Glomerular visceral epithelial cell (primary cell): Measurements from ENCODE around the gene HMGN1.
A peak's percentile ranks its signal among the peaks of the same experiment; 100 is the strongest.
"Not testable (repeated sequence)": the region's sequence is repeated elsewhere in the genome, so short reads cannot be mapped to it uniquely, and the experiment has no call there.

Source experiments
- DNase-seq: peaks from one replicate; pipeline ENCODE4 v3.0.0-alpha.2; 2016; ENCODE audit errors: extremely low spot score

The HMGN1 gene, protein sequence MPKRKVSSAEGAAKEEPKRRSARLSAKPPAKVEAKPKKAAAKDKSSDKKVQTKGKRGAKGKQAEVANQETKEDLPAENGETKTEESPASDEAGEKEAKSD

GRCh38 chr21:39348355-39349210 lies at the start of gene HMGN1:
Gene HMGN1, minus strand, starts transcription at chr21:39349088. Its CDS starts 171 bp downstream, at chr21:39348917.
- peak; percentile 74 for DNase-seq

DNA sequence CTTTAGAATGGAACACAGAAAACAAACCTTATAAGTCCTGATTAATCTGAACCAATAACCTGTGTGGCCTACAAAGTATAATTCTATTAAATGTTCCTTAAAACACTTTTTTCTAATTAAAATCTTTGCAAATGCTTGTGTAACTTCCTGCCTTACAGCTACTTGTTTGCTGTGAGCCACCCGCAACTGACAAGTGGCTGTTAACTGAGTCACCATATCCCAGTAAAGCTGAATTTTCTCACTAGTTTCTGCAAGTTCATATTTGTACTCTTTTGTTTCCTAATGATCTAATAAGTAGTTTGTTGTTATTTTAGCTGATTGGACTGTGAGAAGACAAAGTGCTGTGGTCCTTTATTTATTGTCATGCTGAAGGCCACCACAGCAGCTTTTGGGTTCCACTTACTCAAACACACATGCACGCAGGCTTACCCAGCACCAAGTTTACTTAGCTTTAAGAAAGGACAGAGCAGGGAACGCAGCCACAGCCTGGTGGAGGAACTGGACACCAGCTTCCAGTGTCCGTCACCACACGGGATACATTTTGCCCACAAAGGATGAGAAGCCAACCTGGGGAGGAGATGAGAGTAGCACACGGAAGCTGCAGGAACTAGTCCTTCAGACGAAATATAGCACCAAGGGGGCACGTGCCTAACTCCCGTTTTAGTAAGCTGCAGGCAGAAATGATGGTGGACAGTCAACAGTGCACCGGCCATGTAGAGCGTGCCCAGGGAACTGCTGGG lies 48.9 kb upstream of the HMGN1 start:
- no peak for DNase-seq

GRCh38 chr21:39392981-39393380 lies 44.1 kb upstream of the HMGN1 start:
- DNase-seq, result peak; percentile 60

DNA sequence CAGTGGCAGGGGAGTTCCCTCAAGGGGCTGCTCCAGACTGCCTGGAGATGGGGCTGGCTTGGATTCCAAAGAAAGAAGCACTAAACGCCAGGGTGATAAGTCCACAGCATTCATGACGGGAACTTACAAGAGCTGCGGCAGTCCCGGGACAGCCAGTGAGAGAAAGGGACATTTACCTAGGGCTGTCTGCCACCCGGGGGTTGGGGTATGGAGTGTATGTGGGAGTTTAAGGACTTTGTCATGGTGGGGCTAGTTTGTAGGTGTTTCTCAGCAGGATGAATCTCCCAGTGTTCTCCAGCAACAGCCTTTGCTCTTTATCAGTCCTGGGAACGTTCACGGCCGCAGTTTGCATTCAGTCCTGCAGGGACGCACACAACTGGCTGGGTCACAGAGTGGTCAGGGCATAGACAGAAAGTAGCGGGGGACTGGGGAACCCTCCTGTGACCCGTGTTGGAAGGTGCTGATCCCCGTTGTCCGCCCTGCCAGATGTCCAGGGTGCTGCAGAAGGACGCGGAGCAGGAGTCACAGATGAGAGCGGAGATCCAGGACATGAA lies 41.4 kb upstream of the HMGN1 start:
- DNase-seq, result no peak

- DNase-seq, result no peak
Observed at GRCh38 chr21:39388811-39389155, 39.9 kb upstream of the HMGN1 start.

DNA sequence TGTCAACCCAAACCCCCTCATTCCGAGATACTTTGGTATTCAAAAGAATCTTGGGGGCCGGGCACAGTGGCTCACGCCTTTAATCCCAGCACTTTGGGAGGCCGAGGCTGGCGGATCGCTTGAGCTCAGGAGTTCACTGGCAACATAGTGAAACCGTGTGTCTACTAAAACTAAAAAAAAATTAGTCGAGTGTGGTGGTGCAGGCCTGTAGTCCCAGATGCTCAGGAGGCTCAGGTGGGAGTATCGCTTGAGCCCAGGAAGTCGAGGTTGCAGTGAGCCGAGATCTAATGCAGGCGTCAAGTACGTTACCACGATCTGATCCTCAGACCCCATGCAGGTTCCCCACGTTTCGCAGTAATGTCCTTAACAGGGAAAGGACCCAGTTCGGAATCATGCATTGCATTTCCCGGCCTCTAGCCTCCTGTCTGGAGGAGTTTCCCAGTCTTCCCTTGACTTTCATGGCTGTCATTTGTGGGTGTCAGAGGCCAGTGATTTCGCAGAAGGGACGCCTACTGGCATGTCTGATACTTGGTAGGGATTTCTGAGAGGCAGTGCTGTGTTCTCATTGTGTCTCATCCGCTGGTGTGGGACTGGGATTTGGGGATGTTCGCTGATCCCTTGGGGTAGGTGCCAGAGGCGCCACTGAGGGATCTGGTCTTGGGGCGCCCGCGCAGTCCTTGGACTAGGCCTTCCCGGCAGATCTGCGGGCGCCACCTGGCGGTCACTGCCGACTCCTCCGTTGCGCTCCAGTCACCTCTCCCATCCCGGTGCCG lies 39.3 kb upstream of the HMGN1 start:
- DNase-seq, result peak; percentile 85

DNA sequence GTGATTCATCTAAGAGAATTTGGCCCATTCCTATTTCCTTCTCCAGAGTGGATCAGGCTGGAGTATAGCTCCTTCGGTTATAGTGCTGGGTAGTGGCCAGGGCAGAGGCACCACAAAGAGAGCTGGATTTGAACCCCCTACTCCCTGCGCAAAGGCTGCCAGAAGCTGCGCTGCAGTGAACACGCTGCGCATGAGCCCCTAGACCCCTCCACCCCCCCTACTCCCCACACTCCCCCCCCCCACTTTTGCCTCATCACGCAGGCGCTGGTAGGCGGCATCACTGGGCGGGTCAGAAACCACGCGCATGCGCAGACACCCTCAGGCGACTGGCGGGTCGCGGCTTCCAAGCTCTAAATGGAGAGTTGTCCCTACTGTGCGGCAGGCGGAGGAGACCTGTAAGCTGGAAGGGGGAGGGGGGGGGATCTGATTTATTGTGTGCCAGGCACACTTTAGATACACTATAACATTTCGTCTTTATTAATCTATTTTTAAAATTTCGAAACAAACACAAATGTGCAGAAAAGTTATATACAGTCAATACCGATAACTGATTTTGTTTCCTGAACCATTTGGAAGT lies 38.7 kb upstream of the HMGN1 start:
- peak; percentile 93 for DNase-seq

GRCh38 chr21:39386899-39387298 lies 38.0 kb upstream of the HMGN1 start:
- DNase-seq, result no peak

- no peak for DNase-seq
Observed at GRCh38 chr21:39386194-39386593, 37.3 kb upstream of the HMGN1 start.

DNA sequence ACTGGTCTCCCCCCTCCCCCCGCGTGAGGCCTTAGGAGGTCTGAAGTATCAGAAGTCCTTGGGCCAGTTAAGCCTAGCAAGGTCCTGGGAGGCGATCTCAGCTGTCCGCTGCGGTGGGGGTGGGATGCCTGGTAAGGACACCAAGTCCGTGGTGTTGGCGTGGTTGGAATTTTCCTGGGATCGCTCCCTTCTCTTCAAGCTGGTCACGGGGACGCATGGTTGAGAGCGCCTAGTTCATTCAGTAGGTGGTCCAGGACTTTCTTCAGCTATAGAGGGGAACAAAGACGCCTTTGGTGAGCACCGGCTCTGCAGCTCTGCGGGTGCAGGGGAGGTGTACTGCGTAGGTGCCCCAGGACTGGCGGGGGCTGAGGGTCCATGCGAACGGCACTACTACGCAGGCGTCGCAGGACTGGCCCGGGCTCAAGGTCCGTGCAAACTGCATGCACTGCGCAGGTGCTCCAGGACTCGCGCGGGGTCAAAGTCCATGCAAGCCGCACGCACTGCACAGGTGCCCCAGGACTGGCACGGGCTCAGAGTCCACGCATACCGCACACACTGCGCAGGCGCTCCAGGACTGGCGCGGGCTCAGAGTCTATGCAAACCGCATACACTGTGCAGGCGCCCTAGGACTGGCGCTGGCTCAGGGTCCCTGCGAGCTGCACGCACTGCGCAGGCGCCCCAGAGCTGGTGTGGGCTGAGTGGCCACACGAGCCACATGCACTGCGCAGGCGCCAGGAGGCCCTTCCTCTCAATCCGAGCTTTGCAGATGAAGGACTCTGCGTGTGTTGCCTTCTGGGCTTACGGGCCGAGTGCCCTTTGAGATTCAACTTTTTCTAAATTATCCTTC lies 36.6 kb upstream of the HMGN1 start:
- DNase-seq, result no peak

DNA sequence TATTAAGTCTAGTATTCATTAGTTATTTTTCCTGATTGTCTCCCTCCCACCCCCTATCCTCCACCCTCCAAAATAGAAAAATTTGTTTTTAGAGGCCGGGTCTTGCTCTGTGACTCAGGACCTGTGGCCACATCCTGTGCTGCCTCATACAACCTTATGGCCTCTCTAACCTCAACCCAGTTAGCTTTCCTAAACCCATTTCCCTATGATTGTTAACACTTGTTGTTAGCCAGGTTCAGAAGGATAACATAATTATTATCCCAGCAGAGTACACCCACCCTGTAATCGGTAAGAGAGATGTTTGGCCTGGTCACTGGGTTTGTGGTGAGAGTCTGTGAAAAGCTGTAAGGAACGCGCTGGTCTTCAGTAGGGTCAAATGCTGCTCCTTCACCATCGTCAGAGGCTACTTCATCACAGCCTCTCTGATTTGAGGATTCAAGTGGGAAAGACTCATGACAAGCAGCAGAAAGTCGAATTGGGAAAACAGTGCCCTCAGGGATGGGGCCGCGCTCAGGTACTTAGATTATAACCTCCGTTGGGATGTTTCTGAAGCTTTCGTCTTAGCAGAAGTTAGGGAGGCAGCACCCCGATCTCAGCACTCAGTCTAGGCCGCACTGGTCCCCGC lies 35.9 kb upstream of the HMGN1 start:
- DNase-seq, result peak; percentile 60

- not testable (repeated sequence) for DNase-seq
Observed at GRCh38 chr21:39382096-39382495, 33.2 kb upstream of the HMGN1 start.

- peak; percentile 26 for DNase-seq
Observed at GRCh38 chr21:39381009-39381408, 32.1 kb upstream of the HMGN1 start.

GRCh38 chr21:39379986-39380891 lies 31.4 kb upstream of the HMGN1 start:
- peak; percentile 99 for DNase-seq

GRCh38 chr21:39377444-39378050 lies 28.7 kb upstream of the HMGN1 start:
- no peak for DNase-seq

DNA sequence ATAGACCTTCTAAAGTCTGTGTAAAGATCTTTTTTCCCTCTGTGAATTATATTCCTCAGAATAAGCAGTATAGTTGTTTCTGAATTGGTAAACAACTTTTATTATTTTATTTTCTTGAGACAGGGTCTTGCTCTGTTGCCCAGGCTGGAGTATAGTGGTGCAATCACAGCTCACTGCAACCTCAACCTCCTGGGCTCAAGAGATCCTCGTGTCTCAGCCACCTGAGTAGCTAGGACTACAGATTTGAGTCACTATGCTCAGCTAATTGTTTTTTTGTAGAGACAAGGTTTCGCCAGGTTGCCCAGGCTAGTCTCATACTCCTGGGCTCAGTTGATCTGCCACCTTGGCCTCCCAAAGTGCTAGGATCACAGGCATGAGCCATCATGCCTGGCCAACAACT lies 26.6 kb upstream of the HMGN1 start:
- no peak for DNase-seq

DNA sequence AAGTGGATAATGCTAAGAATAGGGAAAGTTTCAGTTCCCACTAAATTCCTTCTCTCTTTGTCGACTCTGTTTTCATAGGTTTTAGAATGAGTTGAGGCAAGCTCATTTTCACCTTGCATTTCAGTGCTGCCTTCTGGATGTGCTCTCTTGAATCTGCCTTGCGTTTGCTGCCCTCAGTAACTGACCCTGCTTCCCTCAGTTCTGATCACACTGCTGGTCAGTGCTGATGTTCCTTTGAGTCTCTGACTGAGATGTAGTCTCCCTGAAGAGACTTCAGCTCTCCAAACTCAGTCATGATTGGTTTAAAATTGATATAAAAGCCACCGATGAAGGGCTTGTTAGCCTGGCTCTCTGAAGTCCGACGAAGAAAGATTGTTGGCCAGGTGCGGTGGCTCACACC lies 25.2 kb upstream of the HMGN1 start:
- DNase-seq, result no peak

DNA sequence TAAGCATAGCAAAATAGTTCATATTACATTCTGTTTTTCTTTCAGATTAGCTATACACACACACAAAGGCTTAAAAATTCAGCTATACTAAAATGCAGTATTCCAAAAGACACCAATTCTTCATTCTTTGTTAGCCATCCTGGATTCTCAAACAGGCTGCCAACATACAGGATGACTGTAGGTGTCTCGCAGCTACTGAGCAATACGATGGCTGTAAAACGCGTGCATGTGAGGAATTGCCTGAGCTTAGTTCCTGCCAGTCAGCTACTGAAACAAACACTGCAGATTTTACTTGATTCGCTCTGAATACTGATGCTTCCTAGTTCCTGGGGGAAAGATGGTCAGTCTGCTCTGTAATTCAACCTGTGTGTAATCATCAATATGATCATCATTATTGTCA lies 24.7 kb upstream of the HMGN1 start:
- DNase-seq, result peak; percentile 60

- DNase-seq, result not testable (repeated sequence)
Observed at GRCh38 chr21:39369896-39370288, 21.0 kb upstream of the HMGN1 start.
